ENCODE results near the gene IFT81.

DNA sequence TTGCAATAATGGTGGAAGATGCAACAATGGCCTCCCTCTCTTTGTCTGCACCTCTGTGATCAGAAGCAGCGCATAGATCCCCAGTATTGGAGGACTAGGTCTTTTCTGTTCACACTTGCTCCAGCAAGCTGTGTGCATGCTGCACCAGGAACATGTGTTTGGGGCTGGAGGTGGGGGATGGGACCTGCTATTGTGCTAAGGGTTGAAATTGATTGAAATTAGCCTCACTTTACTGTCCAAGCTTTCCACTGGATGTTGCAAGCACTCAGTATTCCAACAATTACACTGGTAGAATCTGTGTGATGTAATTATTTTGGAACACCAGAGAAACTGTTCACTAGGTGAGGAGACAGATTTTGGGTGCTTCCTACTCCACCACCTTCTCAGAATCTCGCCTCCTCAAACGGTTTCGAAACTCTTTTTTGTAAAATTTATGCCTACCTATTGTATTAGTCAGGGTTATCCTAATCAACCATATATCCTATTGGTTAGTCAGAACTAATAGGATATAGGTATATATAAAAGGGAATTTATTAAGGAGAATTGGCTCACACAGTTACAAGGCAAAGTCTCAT lies 35.6 kb downstream of the IFT81 start:
- TF ChIP-seq, protein P1, sequence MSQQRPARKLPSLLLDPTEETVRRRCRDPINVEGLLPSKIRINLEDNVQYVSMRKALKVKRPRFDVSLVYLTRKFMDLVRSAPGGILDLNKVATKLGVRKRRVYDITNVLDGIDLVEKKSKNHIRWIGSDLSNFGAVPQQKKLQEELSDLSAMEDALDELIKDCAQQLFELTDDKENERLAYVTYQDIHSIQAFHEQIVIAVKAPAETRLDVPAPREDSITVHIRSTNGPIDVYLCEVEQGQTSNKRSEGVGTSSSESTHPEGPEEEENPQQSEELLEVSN (IDR thresholded peaks at IDR 0.05; ENCODE audit: borderline replicate concordance, low read depth), result no peak
- TF ChIP-seq, protein P2, sequence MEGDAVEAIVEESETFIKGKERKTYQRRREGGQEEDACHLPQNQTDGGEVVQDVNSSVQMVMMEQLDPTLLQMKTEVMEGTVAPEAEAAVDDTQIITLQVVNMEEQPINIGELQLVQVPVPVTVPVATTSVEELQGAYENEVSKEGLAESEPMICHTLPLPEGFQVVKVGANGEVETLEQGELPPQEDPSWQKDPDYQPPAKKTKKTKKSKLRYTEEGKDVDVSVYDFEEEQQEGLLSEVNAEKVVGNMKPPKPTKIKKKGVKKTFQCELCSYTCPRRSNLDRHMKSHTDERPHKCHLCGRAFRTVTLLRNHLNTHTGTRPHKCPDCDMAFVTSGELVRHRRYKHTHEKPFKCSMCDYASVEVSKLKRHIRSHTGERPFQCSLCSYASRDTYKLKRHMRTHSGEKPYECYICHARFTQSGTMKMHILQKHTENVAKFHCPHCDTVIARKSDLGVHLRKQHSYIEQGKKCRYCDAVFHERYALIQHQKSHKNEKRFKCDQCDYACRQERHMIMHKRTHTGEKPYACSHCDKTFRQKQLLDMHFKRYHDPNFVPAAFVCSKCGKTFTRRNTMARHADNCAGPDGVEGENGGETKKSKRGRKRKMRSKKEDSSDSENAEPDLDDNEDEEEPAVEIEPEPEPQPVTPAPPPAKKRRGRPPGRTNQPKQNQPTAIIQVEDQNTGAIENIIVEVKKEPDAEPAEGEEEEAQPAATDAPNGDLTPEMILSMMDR (IDR thresholded peaks at IDR 0.05), result no peak
- TF ChIP-seq POLR2A (IDR thresholded peaks at IDR 0.05; ENCODE audit: low read length) (no peak), EP300 (IDR thresholded peaks at IDR 0.05) (no peak)
